HG03108 (cell line): ENCODE measurements around the gene CAPZA1.
"Not testable (repeated sequence)": the region's sequence is repeated elsewhere in the genome, so short reads cannot be mapped to it uniquely, and the experiment has no call there.

Experiments used
- ATAC-seq: cut with Tn5 transposase; IDR thresholded peaks from one replicate; pipeline ENCODE4 v1.9.1; 2021; ENCODE audit warnings: moderate library complexity; ENCODE audit not compliant: unreplicated experiment

The CAPZA1 gene

DNA sequence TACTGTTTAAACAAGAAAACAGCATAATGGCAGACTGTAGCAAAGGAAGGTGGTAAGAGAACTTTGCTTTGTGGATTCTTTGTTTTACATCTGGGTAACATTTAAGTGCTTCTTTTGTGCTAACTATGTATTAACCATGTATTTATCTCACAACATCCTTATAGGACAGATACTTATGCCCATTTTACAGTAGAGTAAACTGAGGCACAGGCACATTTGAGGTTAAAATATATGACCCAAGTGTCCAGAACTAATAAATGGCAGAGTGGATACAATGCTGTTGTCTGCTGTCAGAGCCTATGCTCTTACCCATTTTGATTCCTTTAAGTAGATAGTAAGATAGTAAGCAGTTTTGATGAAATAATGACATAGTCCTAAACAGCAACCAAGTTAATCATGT lies 7.3 kb downstream of the CAPZA1 start:
- no peak for ATAC-seq

DNA sequence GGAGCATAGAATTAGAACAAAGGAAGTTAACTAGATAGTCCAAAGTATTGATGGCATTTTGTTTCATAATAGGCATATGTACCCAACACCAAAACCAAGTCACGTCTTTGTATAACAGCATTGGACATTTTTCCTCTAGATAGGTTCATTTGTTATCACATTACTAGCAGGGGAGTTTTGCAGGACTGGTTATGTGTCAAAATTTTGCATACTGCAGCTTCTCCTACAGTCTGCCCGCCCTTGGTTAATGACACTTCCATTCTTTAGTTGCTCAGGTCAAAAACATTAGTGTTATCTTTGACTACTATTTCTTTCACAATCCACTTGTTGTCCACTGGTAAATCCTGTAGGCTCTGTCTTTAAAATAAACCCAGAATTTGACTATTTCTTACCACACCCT lies 8.9 kb downstream of the CAPZA1 start:
- ATAC-seq, result no peak

DNA sequence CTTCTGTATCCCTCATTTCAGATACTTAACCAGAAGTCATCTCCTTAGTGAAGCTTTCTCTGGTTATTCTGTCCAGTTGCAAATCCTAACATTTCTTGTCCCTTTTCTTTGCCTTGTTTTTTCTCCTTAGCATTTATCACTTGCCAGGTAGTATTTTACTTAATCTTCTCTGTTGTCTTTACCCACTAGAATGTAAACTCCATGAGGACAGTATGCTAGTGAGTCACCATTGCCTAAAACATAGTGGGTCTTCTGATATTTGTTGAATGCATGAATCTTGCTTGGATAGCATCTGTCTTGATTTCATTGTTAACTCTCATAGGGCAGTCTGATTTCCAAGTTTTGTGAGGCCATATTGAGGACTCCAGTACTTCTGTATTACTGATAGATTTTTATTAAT lies 9.6 kb downstream of the CAPZA1 start:
- no peak for ATAC-seq

DNA sequence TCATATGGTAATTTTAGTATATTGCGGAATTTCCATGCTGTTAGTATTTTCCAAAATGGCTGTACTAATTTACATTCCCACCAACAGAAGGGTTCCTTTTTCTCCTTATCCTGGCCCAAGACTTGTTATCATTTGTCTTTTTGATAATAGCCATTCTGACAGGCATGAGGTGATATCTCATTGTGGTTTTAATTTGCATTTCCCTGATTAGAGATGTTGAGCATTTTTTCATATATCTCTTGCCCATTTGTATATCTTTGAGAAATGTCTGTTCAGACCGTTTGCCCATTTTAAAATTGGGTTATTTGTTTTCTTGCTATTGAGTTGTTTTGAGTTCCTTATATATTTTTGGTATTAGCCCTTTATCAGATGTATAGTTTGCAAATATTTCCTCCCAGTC lies 14.0 kb downstream of the CAPZA1 start:
- no peak for ATAC-seq

DNA sequence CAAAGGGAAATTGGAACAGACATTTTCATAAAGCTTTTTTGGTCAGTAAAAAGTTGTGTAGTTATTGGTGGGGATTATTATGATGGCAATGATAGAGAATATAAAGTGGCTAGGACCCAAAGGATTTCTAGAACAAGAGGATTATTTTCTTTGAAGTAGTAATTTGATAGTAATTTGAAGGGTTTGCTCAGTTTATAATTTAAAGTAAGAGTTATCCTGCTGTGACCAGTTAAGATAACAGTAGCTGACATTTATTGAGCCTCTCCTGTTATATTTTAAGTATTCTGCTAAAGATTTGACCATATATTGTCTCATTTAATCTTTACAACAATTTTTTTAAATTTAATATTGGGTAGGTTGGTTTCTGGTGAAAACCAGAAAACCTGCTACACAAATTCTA lies 14.7 kb downstream of the CAPZA1 start:
- ATAC-seq, result no peak

DNA sequence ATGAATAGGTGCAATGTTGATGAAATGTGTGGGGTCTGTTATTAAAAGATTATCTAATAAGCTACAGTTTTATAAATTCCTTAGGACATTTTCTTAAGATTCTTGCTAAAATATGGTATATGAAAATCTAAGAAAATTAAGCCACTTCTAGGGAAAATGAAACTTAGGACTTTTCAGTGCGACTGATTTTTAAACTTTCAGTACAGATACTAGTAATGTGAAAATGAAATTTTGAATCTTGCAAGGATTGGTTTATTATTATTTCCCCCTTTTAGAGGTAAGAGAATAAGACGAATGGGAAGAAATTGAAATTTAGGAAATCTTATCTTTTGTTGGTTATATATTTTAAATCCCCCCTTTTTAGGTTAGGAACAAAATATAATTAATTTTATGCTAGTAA lies 16.4 kb downstream of the CAPZA1 start:
- ATAC-seq, result no peak

DNA sequence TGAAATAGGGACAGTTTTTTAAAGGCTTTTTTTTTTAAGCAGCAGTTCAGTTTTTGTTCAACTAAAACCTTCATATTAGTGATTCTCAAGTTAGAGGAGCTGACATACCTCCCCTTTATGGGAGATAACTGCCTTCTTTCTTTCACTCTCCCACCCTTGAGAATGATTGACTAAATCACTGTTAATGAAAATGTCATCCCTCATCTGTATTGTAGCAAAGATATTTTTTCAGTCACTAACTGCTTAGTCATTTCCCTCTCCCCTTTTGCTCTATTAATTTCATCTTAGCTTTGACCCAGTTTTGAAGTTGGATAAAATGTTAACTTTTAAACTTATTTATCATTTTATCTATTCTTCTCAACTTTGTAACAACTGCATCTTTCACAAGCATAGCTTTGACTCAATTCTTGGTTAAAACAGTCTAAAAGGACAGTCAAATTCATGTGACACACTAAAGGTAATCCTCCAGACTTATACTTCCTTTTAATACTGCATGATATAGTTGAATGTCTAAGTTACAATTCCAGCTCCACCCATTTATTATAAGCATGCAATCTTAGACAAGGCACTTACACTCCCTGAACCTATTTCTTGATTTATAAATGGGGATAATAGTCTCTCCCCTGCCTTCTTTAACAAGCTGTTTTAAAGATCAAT lies 17.1 kb downstream of the CAPZA1 start:
- peak; percentile 52 for ATAC-seq

DNA sequence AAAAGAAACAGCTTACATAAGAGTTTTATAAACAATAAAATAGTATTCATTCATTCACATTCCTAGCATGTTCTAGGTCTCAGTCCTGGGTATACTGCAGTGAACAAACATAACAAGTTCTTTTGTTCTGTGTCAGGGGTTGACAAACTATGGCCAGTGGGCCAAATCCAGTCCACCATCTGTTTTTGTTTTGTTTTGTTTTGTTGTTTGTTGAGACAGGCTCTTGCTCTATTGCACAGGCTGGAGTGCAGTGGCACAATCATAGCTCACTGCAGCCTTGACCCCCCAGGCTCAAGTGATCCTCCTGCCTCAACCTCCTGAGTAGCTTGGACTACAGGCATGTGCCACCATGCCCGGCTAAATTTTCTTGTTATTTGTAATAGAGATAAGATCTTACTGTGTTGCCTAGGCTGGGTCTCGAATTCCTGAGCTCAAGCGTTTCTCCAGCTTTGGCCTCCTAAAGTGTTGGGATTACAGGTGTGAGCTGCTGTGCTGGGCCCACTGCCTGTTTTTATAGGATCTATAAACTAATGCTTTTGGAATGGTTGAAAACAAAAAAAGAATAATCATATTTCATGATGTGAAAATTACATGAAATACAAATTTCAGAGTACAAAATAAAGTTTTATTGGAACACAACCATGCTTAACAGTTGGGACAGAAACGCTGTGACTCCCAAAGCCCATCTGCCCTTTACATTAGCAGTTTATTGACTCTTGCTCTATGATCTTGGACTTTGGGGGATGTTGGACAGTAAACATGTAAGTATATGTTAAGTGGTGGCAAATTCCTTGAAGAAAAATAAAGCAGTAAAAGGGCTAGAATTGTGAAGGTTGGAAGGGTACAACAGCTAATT lies 17.9 kb downstream of the CAPZA1 start:
- ATAC-seq, result no peak

DNA sequence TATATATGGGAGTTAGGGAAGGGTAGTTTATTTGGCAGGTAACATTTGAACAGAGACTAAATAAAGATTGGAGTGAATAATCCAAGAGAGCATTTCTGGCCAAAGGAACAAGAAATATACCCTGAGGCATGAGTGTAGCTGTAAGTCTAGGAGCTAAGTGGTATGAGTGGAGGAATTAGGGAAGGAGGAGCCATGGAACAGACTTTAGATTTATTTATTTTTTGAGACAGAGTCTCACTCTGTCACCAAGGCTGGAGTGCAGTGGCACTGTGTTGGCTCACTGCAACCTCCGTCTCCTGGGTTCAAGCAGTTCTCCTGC lies 18.4 kb downstream of the CAPZA1 start:
- no peak for ATAC-seq

DNA sequence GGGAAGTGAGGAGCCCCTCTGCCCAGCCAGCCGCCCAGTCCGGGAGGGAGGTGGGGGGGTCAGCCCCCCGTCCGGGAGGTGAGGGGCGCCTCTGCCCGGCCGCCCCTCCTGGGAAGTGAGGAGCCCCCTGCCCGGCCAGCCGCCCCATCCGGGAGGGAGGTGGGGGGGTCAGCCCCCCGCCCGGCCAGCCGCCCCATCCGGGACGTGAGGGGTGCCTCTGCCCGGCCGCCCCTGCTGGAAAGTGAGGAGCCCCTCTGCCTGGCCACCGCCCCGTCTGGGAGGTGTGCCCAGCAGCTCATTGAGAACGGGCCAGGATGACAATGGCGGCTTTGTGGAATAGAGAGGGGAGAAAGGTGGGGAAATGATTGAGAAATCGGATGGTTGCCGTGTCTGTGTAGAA lies 20.8 kb downstream of the CAPZA1 start:
- ATAC-seq, result not testable (repeated sequence)

DNA sequence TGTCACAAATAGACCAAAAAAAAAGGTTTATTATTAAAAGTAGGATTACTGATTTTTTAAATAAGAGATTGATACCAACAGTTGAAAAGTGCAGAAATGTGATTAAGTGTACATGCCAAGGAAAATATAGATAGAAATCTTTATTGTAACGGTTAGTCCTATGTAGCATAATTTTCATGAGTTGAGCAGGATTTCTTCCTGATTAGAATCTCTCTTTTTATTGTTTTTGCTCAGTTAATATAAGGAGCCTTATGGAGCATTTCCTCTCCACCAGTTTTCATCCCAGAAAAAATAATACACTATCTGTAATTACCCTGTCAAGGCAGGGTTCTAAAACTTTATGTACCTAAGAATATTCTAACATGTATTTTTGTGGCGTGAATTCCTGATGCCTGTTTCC lies 23.4 kb downstream of the CAPZA1 start:
- ATAC-seq, result no peak

DNA sequence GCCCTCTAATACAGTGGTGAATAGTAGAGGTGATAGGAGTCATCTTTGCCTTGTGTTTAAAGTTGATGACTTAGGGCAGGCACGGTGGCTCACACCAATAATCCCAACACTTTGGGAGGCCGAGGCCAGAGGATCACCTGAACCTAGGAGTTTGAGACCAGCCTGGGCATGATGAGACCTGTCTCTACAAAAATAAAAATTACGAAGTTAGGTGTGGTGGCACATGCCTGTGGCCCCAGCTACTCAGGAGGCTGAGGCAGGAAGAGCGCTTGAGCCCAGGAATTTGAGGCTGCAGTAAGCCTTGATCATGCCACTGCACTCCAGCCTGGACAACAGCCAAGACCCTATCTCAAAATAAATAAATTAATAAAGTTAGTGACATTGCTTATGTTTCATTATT lies 26.6 kb downstream of the CAPZA1 start:
- no peak for ATAC-seq

DNA sequence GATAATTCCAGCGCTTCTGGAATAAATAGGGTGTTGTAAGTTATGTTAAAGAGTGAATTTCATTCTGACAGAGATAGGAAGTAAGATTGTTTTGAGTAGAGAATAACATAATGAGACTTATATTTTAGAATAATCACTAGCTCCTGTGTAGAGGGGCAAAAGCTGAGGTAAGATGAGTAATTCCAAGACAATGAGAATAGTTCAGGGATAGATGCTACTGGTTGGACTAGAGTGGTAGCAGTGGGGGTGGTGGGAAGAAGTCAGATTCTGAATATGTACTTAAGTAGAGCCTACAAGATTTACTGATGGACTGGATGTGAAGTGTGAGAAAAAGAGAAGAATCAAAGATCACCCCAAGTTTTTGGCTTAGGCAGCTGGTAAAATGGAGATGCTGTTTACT lies 31.6 kb downstream of the CAPZA1 start:
- no peak for ATAC-seq

DNA sequence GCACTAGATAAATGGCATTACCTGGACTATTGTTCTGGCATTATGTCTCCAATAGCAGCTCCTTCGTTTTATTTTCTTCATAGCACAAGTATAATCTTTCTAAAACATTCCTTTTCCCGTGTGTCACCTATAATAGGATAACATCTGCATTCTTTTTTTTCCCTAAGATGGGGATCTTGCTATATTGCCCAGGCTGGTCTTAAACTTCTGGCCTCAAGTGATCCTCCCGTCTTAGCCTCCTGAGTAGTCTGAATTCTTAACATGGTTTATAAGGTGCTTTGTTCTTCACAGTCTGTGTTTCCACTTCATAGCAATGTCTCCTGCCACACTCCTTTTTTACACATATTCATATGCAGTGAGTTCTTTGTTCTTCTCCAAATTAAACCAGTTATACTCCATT lies 46.2 kb downstream of the CAPZA1 start:
- ATAC-seq, result no peak

DNA sequence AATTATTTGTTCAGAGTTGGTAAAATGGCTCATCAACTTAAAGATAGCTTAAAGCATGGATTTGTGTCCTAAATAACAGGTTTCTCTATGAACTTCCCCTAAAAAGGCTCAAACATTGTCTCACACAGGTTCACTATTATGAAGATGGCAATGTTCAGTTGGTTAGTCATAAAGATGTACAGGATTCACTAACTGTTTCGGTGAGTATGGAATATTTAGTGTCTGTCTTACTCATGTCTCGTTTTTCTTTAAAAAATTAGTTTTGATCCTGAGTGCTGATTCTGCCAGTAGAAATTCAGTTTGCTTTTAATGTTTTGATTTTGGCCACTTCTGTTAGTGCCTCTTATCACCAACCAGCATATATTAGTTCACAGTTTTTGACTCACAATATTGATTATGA lies 47.3 kb downstream of the CAPZA1 start:
- ATAC-seq, result no peak

DNA sequence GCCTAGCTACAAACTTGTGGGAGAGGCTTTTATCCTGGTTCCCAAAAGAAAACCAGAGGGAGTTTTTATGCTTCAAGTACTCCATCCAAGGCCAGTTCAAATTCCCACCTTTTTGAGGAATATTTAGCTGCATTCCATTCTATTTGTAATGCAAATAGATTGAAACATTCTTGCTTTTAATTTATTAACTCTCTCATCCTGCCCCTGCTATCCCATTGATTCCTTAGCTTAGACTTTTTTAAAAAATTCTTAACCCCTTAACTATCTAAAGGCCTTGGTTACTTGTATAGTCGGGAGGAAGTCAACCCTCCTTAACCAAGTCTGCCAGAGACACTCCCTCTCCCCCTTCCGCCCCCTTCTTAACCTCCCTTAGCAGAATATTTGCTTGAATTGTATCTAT lies 52.4 kb downstream of the CAPZA1 start:
- ATAC-seq, result no peak

DNA sequence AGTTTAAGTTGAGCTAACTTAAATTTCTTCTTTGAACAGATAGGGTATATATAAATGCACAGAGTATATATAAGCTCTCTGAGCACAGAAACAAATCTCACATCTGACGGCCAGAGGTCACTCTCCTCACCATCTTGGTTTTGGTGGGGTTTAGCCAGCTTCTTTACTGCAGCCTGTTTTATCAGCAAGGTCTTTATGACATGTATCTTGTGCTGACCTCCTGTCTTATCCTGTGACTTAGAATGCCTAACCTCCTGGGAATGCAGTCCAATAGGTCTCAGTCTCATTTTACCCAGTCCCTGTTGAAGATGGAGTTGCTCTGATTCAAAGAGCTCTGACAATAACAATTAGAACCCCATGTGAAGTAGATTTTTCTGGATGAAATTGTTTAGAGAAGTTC lies 53.2 kb downstream of the CAPZA1 start:
- no peak for ATAC-seq

DNA sequence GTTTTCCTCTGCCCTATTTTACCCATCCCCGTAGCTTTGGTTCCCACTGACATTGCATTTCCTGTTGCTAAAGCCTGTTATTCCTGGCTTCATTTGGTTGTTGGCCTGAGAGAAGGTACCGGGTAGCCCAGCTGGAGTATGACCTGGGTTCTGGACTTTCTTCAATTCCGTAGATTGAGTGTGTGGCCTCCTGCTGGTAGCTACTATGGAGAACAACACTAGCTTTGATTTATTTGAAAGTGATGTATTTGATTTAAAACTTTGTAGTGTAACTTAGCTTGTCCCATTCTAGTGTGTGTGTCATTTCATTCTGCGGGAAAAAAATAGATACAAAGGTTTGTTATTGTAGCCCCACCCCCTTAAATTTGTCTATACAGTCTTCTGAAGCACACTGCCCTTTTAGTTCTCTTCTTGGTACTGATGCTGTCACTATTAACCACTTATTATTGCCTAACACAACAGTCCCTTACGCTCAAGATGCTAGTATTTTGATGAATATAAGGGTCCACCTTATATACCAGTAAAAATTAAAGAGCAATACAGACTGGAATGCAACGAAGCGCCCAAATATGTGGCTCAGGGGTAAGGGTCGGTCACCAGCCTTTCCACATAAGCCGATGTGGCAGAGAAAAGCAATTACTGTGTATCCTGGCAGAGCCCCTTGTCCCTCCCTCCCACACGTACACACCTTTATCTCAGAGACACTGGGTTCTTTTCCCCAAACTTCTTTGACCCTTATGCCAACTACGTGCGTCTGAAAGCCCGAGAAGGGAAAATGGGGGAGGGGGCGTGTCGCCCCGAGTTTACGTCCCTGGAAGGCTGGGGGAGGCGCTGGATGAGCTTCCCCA lies 54.2 kb downstream of the CAPZA1 start:
- no peak for ATAC-seq

DNA sequence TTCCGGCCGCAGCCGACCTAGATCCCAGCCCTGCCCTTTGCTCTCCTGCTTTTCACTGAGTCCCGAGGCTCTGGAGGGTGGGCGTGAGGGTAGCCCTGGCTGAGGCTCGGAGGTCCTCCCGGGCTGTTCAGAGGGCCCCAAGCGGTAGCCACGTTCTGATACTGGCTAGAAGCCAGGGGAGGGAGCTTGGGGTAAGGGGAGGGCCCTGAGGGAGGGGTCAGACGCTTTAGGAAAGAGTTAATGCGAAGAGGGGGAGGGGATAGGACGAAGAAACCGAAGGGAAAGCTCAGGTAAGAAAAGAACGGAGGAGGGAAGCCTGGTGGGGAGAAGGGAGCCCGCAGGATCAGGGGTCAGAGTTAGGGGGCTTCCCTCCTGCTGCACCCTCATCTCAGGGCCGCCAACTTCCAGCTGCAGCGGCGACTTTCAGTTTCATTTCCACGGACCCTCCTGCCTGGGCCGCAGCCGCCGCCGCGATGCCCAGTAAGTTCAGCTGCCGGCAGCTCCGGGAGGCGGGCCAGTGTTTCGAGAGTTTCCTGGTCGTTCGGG lies 54.9 kb downstream of the CAPZA1 start, which contains the start of gene MOV10:
TSS of gene MOV10 (plus strand) at position 220 of the 546 bp plus-strand sequence. CDS start at position 474, 254 bp downstream.
- peak; percentile 39 for ATAC-seq

DNA sequence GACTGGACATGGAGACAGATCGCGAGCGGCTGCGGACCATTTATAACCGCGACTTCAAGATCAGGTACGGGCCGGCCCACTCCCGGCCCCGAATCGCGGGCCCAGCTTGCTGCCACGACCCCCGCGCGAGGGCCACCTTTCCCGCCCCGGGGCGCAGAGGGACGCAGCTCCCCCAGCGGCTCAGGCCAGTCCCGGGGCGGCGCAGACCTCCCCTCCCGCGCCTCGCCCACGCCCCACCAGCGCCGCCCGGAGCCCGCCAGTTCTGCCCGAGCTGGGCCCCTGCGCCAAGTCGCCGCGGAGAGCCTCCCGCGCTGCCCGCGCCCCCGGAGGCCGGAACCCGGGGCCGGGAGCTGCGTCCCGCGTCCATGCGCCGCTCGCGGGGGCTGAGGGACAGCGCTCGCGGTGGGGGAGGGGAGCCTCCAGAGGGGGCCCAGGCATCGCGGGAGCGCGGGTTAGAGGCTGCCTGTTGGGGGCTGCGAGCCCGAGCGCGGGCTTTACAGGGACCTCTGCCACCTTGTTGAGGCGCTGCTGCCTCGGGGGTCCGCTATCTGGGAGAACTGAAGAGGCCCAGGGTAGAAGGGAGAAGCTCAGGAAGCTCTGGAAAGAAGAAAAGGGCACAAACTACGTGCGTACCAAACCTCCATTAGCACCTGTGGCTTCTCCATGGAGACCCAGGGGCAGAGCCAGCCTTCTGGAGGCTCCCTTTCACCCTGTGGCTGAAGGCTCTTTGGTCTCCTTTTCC lies 55.5 kb downstream of the CAPZA1 start:
- peak; percentile 32 for ATAC-seq
